ENCODE results near the gene CHRNA7.

DNA sequence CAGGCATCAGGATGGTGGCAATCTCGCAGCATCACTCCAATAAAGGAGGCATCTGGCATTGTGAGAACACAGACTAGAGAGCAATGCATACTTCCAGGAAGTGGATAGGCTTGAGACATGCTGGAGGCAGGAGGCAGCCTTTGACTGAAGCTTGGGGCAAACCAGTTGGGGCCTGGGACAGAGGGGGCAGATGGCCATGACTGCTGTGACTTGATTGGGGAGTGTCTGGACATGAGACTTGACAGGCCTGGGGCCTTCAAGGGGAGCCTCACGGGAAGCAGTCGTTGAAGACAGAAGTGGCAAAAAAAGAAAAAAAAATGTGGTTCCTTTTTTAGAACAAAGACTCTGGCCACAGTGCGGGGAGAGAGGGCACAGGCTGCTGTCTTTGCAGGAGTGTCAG lies 44.7 kb upstream of the CHRNA7 start:
- TF ChIP-seq, protein P1, sequence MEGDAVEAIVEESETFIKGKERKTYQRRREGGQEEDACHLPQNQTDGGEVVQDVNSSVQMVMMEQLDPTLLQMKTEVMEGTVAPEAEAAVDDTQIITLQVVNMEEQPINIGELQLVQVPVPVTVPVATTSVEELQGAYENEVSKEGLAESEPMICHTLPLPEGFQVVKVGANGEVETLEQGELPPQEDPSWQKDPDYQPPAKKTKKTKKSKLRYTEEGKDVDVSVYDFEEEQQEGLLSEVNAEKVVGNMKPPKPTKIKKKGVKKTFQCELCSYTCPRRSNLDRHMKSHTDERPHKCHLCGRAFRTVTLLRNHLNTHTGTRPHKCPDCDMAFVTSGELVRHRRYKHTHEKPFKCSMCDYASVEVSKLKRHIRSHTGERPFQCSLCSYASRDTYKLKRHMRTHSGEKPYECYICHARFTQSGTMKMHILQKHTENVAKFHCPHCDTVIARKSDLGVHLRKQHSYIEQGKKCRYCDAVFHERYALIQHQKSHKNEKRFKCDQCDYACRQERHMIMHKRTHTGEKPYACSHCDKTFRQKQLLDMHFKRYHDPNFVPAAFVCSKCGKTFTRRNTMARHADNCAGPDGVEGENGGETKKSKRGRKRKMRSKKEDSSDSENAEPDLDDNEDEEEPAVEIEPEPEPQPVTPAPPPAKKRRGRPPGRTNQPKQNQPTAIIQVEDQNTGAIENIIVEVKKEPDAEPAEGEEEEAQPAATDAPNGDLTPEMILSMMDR (conservative IDR thresholded peaks at IDR 0.05; ENCODE audit: low read length), result no peak
- TF ChIP-seq EZH2phosphoT487 (IDR thresholded peaks at IDR 0.05; ENCODE audit: borderline replicate concordance), result no peak
